ENCODE data around the gene SLC44A1. TPM values are rescaled to one million over a fixed set of nuclear protein-coding genes. Genes with fewer than 3 reads are reported as not detected.
A peak's percentile ranks its signal among the peaks of the same experiment; 100 is the strongest.

Gene SLC44A1
- total and polyA plus RNA-seq, 2 of the 13 experiments (the other 11 are each of a cell fraction or from before 2014, with no cell fraction given), result 21.4 to 40.8 TPM

DNA sequence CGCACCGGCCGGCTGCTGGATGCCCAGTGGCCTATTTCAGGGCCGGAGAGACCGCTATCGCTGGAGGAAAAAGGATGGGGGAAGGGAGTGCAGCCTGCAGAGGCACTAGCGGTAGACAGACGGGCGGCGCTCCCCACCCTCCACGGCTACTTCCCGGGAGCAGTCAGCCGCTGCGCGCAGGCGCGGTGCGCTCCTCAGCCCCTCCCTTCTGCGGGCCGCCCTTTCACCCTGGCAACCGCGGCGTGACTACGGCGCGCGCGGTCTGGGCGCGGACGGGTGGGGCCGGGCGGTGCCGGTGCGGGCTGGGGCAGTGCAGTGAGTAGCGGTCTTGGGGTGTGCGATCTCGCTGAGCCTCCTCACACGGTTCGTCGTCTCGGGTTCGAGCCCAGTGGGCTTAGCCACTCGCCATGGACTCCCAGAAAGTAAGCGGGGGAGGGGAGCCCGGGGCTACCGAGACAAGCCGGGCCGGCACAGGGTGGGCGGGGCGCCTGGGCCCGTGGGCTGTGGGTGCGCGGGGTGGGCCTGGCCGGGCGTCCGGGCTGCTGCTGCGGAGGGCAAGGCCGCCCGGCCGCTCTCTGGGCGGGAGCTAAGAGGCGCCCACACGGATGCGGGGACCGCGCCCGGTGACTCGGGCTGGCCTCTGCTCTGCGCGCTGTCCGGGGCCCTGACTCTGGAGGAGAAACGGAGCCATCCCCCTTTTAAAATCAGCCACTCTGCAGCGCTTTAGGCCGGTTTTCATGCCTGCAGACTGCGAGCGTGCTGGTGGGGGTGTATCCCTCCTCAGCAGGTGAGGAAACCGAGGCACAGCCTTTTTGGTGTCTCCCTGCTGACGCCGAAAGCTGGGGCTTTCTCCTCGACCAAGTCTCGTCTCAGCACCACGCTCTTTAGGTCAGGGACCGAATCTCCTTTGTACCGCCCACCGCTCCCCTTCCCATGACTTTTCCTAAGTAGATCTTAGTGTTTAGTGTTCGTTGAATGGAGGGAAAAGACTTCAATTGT, 203.7 kb downstream of the SLC44A1 start, which contains the start of gene FSD1L (continued):
- TF ChIP-seq FOXP1 (IDR thresholded peaks at IDR 0.05), result no peak
- no peak for TF ChIP-seq FOXP1 (CRISPR knock-in tag; IDR thresholded peaks at IDR 0.05)
- 0 out of 2 replicates have a peak, but pooled peaks have one; percentile 63 for TF ChIP-seq ZNF33B (CRISPR knock-in tag; IDR thresholded peaks at IDR 0.05)
- TF ChIP-seq SRSF1 (optimal IDR thresholded peaks at IDR 0.05; ENCODE audit: low read depth, low read length), result no peak
- TF ChIP-seq, protein P1, sequence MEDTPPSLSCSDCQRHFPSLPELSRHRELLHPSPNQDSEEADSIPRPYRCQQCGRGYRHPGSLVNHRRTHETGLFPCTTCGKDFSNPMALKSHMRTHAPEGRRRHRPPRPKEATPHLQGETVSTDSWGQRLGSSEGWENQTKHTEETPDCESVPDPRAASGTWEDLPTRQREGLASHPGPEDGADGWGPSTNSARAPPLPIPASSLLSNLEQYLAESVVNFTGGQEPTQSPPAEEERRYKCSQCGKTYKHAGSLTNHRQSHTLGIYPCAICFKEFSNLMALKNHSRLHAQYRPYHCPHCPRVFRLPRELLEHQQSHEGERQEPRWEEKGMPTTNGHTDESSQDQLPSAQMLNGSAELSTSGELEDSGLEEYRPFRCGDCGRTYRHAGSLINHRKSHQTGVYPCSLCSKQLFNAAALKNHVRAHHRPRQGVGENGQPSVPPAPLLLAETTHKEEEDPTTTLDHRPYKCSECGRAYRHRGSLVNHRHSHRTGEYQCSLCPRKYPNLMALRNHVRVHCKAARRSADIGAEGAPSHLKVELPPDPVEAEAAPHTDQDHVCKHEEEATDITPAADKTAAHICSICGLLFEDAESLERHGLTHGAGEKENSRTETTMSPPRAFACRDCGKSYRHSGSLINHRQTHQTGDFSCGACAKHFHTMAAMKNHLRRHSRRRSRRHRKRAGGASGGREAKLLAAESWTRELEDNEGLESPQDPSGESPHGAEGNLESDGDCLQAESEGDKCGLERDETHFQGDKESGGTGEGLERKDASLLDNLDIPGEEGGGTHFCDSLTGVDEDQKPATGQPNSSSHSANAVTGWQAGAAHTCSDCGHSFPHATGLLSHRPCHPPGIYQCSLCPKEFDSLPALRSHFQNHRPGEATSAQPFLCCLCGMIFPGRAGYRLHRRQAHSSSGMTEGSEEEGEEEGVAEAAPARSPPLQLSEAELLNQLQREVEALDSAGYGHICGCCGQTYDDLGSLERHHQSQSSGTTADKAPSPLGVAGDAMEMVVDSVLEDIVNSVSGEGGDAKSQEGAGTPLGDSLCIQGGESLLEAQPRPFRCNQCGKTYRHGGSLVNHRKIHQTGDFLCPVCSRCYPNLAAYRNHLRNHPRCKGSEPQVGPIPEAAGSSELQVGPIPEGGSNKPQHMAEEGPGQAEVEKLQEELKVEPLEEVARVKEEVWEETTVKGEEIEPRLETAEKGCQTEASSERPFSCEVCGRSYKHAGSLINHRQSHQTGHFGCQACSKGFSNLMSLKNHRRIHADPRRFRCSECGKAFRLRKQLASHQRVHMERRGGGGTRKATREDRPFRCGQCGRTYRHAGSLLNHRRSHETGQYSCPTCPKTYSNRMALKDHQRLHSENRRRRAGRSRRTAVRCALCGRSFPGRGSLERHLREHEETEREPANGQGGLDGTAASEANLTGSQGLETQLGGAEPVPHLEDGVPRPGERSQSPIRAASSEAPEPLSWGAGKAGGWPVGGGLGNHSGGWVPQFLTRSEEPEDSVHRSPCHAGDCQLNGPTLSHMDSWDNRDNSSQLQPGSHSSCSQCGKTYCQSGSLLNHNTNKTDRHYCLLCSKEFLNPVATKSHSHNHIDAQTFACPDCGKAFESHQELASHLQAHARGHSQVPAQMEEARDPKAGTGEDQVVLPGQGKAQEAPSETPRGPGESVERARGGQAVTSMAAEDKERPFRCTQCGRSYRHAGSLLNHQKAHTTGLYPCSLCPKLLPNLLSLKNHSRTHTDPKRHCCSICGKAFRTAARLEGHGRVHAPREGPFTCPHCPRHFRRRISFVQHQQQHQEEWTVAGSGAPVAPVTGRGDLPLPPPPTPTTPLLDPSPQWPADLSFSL (CRISPR knock-in tag; IDR thresholded peaks at IDR 0.05), result no peak
- no peak for TF ChIP-seq SMAD3 (CRISPR knock-in tag; IDR thresholded peaks at IDR 0.05)
- no peak for TF ChIP-seq ZNF773 (CRISPR knock-in tag; IDR thresholded peaks at IDR 0.05; ENCODE audit: borderline replicate concordance)
- TF ChIP-seq ZBTB7A (CRISPR knock-in tag; IDR thresholded peaks at IDR 0.05), result no peak; the same call in 1 of the 2 replicates
- TF ChIP-seq, protein P2, sequence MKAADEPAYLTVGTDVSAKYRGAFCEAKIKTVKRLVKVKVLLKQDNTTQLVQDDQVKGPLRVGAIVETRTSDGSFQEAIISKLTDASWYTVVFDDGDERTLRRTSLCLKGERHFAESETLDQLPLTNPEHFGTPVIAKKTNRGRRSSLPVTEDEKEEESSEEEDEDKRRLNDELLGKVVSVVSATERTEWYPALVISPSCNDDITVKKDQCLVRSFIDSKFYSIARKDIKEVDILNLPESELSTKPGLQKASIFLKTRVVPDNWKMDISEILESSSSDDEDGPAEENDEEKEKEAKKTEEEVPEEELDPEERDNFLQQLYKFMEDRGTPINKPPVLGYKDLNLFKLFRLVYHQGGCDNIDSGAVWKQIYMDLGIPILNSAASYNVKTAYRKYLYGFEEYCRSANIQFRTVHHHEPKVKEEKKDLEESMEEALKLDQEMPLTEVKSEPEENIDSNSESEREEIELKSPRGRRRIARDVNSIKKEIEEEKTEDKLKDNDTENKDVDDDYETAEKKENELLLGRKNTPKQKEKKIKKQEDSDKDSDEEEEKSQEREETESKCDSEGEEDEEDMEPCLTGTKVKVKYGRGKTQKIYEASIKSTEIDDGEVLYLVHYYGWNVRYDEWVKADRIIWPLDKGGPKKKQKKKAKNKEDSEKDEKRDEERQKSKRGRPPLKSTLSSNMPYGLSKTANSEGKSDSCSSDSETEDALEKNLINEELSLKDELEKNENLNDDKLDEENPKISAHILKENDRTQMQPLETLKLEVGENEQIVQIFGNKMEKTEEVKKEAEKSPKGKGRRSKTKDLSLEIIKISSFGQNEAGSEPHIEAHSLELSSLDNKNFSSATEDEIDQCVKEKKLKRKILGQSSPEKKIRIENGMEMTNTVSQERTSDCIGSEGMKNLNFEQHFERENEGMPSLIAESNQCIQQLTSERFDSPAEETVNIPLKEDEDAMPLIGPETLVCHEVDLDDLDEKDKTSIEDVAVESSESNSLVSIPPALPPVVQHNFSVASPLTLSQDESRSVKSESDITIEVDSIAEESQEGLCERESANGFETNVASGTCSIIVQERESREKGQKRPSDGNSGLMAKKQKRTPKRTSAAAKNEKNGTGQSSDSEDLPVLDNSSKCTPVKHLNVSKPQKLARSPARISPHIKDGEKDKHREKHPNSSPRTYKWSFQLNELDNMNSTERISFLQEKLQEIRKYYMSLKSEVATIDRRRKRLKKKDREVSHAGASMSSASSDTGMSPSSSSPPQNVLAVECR (CRISPR knock-in tag; IDR thresholded peaks at IDR 0.05; ENCODE audit: borderline replicate concordance), result peak; percentile 97
- no peak for TF ChIP-seq ZBTB1 (CRISPR knock-in tag; IDR thresholded peaks at IDR 0.05; ENCODE audit: borderline replicate concordance)
- TF ChIP-seq ZNF564 (CRISPR knock-in tag; IDR thresholded peaks at IDR 0.05), result 0 out of 2 replicates have a peak, but pooled peaks have one; percentile 43
- TF ChIP-seq, protein P3, sequence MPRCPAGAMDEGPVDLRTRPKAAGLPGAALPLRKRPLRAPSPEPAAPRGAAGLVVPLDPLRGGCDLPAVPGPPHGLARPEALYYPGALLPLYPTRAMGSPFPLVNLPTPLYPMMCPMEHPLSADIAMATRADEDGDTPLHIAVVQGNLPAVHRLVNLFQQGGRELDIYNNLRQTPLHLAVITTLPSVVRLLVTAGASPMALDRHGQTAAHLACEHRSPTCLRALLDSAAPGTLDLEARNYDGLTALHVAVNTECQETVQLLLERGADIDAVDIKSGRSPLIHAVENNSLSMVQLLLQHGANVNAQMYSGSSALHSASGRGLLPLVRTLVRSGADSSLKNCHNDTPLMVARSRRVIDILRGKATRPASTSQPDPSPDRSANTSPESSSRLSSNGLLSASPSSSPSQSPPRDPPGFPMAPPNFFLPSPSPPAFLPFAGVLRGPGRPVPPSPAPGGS (CRISPR knock-in tag; IDR thresholded peaks at IDR 0.05), result no peak
- no peak for TF ChIP-seq ZFP36 (IDR thresholded peaks at IDR 0.05; ENCODE audit: borderline replicate concordance, low read depth, low read length, partially characterized antibody)
- no peak for TF ChIP-seq ZBTB20 (CRISPR knock-in tag; IDR thresholded peaks at IDR 0.05; ENCODE audit: borderline replicate concordance, low read depth)
- TF ChIP-seq ZNF205 (CRISPR knock-in tag; IDR thresholded peaks at IDR 0.05), result no peak
- no peak for TF ChIP-seq ATAD3A (CRISPR knock-in tag; IDR thresholded peaks at IDR 0.05)
- no peak for TF ChIP-seq SNRNP70 (IDR thresholded peaks at IDR 0.05; ENCODE audit: low read depth, low read length)
